GM18517 (cell line): ENCODE results near the gene HOXC5.
"Not testable (repeated sequence)": the region's sequence is repeated elsewhere in the genome, so short reads cannot be mapped to it uniquely, and the experiment has no call there.

Experiments used
- ATAC-seq: cut with Tn5 transposase; IDR thresholded peaks from one replicate; pipeline ENCODE4 v1.9.1; 2021; ENCODE audit warnings: mild to moderate bottlenecking, moderate library complexity; ENCODE audit not compliant: unreplicated experiment

Gene HOXC5

GRCh38 chr12:54032086-54032619 lies 697 bp upstream of the HOXC5 start:
- no peak for ATAC-seq

DNA sequence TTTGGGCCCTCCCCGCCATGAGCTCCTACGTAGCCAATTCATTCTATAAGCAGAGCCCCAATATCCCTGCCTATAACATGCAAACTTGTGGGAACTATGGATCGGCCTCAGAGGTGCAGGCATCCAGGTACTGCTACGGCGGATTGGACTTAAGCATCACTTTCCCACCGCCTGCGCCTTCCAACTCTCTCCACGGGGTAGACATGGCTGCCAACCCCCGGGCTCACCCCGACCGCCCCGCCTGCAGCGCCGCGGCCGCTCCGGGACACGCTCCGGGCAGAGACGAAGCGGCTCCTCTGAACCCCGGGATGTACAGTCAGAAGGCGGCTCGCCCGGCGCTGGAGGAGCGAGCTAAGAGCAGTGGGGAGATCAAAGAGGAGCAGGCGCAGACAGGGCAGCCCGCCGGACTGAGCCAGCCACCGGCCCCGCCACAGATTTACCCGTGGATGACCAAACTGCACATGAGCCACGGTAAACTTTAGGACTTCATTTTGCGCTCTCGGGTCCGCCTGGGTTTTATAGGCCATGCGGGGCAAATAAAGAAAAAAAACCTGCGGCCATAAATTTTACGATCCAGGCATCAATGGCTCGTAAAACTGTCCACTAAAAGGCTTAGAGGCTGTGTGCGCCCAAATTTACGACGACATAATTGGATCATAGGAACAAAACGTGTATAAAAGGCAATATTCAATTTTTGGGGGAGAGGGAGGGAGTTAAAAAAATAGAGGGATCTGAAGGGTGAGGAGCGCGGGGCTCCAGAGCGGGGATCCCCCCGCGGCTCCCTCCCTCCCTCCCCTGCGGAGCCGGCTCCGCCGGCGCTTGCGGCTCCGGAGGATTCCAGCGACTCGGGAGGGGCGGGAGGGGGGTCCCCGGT lies 493 bp downstream of the HOXC5 start:
- ATAC-seq, result no peak

- no peak for ATAC-seq
Measured at GRCh38 chr12:54033980-54034784, 1.3 kb downstream of the HOXC5 start.

DNA sequence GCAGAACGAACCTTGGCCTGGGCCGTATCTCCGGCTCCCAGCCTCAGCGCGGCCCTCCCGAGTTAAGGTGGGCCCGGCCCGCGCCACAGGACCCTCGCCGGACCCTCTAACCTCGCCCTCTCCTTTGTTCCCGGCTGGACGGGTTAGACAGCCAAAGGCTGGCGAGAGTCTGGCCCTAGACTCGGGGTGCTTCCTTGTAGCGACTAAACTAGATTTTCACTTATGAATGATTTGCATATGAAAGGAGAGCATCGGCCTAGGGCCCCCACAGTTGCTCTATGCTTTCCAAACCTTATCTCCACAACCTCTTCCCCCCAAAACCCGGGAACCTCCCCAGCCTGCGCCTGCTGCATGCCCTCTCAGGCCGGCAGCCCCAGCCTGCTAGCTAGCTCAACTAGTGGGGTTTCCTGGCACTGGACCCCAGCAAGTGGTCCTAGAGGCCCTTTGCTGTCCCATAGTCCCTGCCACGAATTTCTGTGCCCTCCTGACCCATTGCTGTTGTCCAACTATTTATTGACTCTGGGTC lies 2.0 kb downstream of the HOXC5 start:
- ATAC-seq, result no peak

- no peak for ATAC-seq
Measured at GRCh38 chr12:54035568-54036264, 2.9 kb downstream of the HOXC5 start.

GRCh38 chr12:54036620-54037359 lies 3.9 kb downstream of the HOXC5 start:
- no peak for ATAC-seq

DNA sequence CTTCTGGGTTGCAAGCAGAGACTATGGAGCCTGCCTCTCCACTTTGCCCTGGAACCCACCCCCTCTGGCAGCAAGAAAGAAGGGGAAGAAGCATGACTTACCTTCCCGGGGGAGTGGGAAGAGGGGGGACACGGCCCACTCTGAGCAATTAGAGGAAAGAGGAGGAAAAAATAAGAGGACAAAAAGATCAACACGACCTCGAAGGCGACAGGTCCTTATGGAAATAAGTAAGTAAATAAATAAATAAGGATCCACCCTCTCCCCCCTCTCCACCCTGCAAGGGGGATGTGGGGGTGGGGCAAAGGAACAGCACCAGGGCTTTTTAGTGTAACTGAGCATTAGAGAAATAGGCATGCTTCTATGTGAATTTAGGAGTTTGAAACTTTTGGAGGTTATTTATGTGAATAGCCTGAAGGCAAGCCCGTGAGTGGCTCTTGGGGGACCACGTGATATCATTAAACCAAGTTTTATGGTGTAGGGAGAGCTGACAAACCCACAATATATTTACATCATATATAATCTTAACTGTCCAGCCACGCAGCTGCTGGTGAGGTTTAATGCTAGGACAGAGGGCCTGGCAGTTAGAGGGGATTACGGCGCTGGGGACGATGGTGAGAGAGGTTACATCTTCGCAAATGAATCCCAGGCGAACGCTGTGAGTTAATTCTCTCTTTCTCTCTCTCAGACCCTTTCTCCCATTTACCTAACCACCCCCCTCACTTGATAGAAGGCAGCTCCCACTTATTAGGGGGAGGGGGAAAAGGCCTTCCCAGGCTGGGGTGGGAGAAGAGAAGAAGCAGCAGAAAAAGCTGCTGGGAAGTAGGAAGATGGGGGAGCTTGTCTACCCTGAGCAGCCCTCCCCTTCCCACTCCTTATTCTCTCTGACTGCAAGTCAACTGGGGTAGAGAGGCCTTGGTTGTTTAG lies 4.8 kb downstream of the HOXC5 start:
- ATAC-seq, result no peak

GRCh38 chr12:54038284-54038870 lies 5.5 kb downstream of the HOXC5 start:
- ATAC-seq, result no peak

DNA sequence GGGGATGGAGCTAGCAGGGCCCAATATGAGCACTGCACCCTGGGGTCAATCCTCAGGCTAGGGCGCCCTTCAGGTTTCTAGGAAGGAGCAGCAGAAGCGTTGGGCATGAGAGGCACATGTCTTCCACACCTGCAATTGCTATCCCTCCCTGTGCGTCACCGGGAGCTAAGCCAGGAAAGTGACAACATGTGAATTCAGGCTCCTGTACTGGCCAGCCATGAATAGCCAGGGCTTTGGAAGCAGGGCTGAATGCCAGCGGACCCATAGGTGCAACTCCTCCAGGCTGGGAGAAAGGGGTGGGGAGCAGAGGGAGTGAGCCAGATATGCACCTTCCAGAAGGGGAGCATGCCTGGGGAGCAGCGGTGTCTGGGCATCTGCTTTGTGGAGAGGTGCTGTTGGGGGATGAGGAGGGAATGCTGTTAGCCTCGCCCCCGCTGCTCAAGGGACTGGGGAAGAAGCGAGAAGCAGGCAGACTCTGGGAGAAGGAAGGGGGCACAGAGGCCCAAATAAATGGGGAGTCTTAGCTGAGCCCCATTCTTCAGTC lies 6.1 kb downstream of the HOXC5 start:
- ATAC-seq, result no peak

- ATAC-seq, result no peak
Measured at GRCh38 chr12:54039417-54040147, 6.7 kb downstream of the HOXC5 start.

- ATAC-seq, result no peak
Measured at GRCh38 chr12:54040148-54040494, 7.3 kb downstream of the HOXC5 start.

DNA sequence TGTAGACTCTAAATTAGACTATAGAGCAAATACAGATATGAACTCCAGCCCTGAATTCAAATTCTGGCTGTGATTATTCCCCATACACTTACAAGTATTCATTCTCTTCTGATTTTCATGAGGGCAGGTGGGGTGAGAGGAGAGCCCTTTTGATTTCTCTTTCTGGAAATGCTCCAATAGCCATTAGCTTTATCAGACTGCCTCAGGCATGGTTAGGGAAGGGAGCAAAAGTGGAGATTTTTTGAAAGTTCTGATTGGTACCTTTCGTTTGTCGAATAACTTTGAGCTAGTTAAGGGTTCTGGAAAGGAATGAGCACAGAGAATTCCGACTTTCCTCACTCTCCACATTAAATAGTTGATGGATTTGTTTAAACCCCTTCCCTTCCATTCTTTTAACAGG lies 7.8 kb downstream of the HOXC5 start:
- no peak for ATAC-seq

- ATAC-seq, result no peak
Measured at GRCh38 chr12:54041097-54041690, 8.3 kb downstream of the HOXC5 start.

DNA sequence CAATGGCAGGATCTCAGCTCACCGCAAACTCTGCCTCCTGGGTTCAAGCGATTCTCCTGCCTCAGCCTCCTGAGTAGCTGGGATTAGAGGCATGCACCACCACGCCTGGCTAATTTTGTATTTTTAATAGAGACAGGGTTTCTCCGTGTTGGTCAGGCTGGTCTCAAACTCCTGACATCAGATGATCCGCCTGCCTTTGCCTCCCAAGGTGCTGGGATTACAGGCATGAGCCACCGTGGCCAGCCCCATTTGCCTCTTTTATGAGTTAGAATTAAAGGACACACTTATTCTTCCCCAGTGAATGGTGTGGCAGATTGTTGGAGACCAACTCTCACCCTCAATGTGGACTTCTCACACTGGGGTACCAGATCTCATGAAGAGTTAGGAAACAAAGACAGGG lies 9.2 kb downstream of the HOXC5 start:
- not testable (repeated sequence) for ATAC-seq

DNA sequence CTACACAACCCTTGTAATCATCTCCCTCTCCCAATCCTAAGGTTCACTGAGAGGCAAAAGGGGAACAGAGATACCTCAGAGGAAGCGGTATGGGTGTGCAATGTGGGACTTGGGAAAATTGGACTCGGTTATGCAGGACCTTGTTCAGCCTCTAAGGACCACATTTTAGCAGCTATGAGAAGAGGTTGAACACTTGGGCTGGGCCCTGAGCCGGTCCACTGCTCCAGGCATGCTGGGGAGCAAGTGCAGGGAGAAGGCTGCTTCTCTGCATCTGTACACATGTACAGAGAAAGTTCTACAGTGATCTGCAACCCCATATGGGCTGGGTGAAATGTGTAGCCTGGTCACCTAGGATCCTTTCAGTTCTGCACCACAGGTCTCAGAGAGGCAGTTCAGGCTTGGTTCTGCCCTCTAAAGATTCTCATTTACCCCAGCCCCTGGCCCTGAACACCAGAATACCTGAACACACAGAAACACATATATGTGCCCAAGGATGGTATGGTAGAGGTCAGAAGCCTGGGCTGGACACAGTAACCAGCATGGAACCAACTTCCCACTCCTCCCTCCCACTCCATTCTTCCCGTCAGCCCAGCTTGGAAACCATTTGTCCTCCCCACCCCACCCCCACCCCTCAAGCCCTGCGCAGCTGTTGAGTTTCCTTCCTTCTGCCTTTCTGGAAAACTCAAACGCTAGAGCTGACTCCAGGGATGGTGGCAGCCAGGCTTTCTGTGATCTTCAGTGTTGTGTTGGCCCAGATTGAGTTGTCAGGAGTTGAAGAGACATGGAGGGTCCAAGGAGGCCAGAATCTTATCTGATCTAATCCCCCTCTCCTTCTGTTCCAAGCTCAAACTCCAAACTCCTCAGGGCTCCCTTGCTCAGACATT lies 10.4 kb downstream of the HOXC5 start:
- ATAC-seq, result no peak

DNA sequence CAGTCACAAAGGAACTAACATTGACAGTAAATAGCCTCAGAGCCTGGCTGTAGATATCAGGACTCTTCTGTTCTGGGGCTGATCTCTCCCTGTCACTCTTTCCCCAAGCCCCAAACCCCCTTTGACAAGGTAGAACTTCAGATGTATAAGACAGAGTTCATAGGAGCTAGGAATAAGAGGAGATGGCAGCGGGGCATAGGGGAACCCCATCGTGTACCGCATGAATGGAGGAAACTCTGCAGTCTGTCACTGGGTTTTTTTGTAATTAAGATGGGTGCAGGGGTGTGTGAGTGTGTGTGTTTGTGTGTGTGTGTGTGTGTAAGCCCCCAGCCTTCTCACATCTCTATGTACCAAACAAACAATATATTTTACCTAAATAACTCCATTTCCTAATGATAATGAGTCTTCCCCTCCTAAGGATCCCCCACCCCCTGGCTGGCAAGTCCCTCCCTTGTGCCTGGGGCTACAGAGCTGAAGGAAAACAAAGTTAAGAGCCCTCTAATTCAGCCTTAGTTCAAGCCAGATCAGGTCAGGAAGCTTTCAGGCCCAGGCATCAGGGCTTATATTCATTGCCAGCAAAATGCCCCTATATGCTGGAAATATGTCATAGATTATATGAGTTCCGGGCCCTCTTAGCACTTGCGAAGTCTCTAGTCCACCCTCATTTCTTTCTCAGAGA lies 11.7 kb downstream of the HOXC5 start:
- no peak for ATAC-seq
